PC-3 (cell line): Measurements from ENCODE around the gene IGFBP7.

Experiments
- EZH2phosphoT487 ChIP-seq: fragments of 300-600 bp; sonication (generic); IDR thresholded peaks from 2 replicates; pipeline ENCODE4 v1.6.1; 2018; ENCODE audit warnings: mild to moderate bottlenecking, antibody characterized with exemption, low read length, borderline replicate concordance
- TF ChIP-seq, protein P1 (sequence below): fragments of 300-600 bp; sonication (generic); conservative IDR thresholded peaks from 2 replicates; pipeline ENCODE4 v1.5.1; 2017; ENCODE audit warnings: antibody characterized with exemption, low read depth, mild to moderate bottlenecking, low read length

GRCh38 chr4:57090079-57090478, 20.1 kb downstream of the IGFBP7 start:
- TF ChIP-seq, protein P1, sequence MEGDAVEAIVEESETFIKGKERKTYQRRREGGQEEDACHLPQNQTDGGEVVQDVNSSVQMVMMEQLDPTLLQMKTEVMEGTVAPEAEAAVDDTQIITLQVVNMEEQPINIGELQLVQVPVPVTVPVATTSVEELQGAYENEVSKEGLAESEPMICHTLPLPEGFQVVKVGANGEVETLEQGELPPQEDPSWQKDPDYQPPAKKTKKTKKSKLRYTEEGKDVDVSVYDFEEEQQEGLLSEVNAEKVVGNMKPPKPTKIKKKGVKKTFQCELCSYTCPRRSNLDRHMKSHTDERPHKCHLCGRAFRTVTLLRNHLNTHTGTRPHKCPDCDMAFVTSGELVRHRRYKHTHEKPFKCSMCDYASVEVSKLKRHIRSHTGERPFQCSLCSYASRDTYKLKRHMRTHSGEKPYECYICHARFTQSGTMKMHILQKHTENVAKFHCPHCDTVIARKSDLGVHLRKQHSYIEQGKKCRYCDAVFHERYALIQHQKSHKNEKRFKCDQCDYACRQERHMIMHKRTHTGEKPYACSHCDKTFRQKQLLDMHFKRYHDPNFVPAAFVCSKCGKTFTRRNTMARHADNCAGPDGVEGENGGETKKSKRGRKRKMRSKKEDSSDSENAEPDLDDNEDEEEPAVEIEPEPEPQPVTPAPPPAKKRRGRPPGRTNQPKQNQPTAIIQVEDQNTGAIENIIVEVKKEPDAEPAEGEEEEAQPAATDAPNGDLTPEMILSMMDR, result no peak
- TF ChIP-seq EZH2phosphoT487, result no peak
